Right cardiac atrium (tissue), 5 donors: Measurements from ENCODE around the gene COQ6. TPM values are rescaled to one million over a fixed set of nuclear protein-coding genes. Genes with fewer than 3 reads are reported as not detected.
A peak's percentile ranks its signal among the peaks of the same experiment; 100 is the strongest.
"Not testable (repeated sequence)": the region's sequence is repeated elsewhere in the genome, so short reads cannot be mapped to it uniquely, and the experiment has no call there.

Experiments
- ATAC-seq, 2 donors: fragments of 200-7000 bp; cut with Tn5 transposase; one replicate each; pipeline versions ENCODE4 v1.8.0 to v1.9.1; 2020; ENCODE audit warnings: moderate library complexity in 2 of 2, mild to moderate bottlenecking in 1 of 2
- DNase-seq, 3 donors: peaks; one replicate each; pipeline ENCODE4 v3.0.0-alpha.2; 2020
- H3K27ac ChIP-seq: one replicate; pipeline ENCODE4 v1.5.1; 2013; ENCODE audit warnings: mild to moderate bottlenecking, low read length, control low read depth, moderate library complexity
- H3K27me3 ChIP-seq: one replicate; pipeline ENCODE4 v1.6.1; 2013; ENCODE audit not compliant: control insufficient read depth, insufficient read depth
- H3K4me1 ChIP-seq: one replicate; pipeline ENCODE4 v1.6.1; 2013; ENCODE audit warnings: low read length; ENCODE audit not compliant: control insufficient read depth, insufficient read depth
- H3K4me3 ChIP-seq: one replicate; pipeline ENCODE4 v1.5.1; 2013; ENCODE audit warnings: low read length, control low read depth
- H3K9me3 ChIP-seq: one replicate; pipeline ENCODE4 v1.6.1; 2013; ENCODE audit warnings: low read length; ENCODE audit not compliant: control insufficient read depth
- WGBS: extraction: QIAGEN DNeasy Blood & Tissue Kit; methylation state at CpG from one replicate; pipeline ENCODE4 v1.1.7; 2013; 5-methylcytosine and 5-hydroxymethylcytosine counted together
- intact Hi-C, 4 donors: fragments of 100-400 bp; cut with DNase I; formaldehyde crosslinking; loops; one replicate each; pipeline versions ENCODE4 v1.11.0 to v1.14.0; 2022 to 2023
- long read RNA-seq, 4 donors: library from polyadenylated mRNA; unstranded; transcript quantifications; one replicate each; pipeline ENCODE4 v2.0.0, GENCODE V29; 2020 to 2021
- polyA plus RNA-seq: library from polyadenylated mRNA; stranded (reverse); fragments of 200-250 nt; gene quantifications from one replicate; pipeline ENCODE4 v1.2.3, GENCODE V29; 2013
- total RNA-seq, 4 donors: library from RNA; stranded (reverse); fragmentation: NEBNext Ultra II Directional; extraction: Animal tissue kit (Norgen Biotek cat#: 25700); gene quantifications; one replicate each; pipeline ENCODE4 v1.2.1, GENCODE V29; 2021
- donor health status: healthy with polysubstance abuse.
- donor health status: DM: no; HTN: yes; CAD: no.
- donor health status: DM: no; HTN: no; CAD: no.
- donor health status: DM: no; HTN: yes; CAD: no; lungs with severe emphysema.
- donor health status: DM: yes; HTN: yes; CAD: no.

Gene COQ6
- total RNA-seq: 10 to 100 TPM; 29.2 to 34.3 (median 32.2) TPM
- polyA plus RNA-seq: 43.4 TPM
- long read RNA-seq, donor 1, transcript COQ6-201 (12 exons, 2,118 nt): major isoform, 91 of 127 reads
- long read RNA-seq, donor 1, partial matches to known transcripts: 26 of 127 reads
- long read RNA-seq, donor 1, other reads (novel, unspliced or antisense): 10 of 127 reads
- long read RNA-seq, donor 2, transcript COQ6-201 (12 exons, 2,118 nt): major isoform, 34 of 40 reads
- long read RNA-seq, donor 2, partial matches to known transcripts: 2 of 40 reads
- long read RNA-seq, donor 2, other reads (novel, unspliced or antisense): 4 of 40 reads
- long read RNA-seq, donor 3, transcript COQ6-201 (12 exons, 2,118 nt): major isoform, 231 of 288 reads
- long read RNA-seq, donor 3, partial matches to known transcripts: 15 of 288 reads
- long read RNA-seq, donor 3, other reads (novel, unspliced or antisense): 42 of 288 reads
- long read RNA-seq, donor 4, transcript COQ6-201 (12 exons, 2,118 nt): major isoform, 38 of 47 reads
- long read RNA-seq, donor 4, partial matches to known transcripts: 2 of 47 reads
- long read RNA-seq, donor 4, other reads (novel, unspliced or antisense): 7 of 47 reads

GRCh38 chr14:73949752-73950734 lies at the start of gene COQ6, which contains the start of gene FAM161B:
COQ6 (plus strand) TSS chr14:73950302; CDS start chr14:73950333, 31 bp downstream.
FAM161B (minus strand) TSS chr14:73950094; CDS start chr14:73950026, 68 bp downstream.
- H3K4me3 ChIP-seq: peak within 1 kb of the TSS; percentile 57
- H3K4me1 ChIP-seq: no peaks in the 10 kb centered on the region
- H3K9me3 ChIP-seq: no peaks in the 10 kb centered on the region
- DNase-seq (peak; percentile 95 to 97 (median 96)), ATAC-seq (peak; percentile 98 to 99)
- WGBS: under 1% methylated on average over 70 of the region's 70 CpGs
- no peaks in the 10 kb centered on the region for H3K27me3 ChIP-seq
- intact Hi-C loops: no loop called here
- peak within 1 kb of the TSS; percentile 74 for H3K27ac ChIP-seq

GRCh38 chr14:73903028-73903427 lies 47.1 kb upstream of the COQ6 start:
- H3K4me1 ChIP-seq: no peaks in the 10 kb centered on the region
- ATAC-seq (no peak), DNase-seq (no peak)
- no peak overlapping the region for H3K4me3 ChIP-seq
- intact Hi-C loops: no loop called here
- H3K27me3 ChIP-seq: no peaks in the 10 kb centered on the region
- H3K27ac ChIP-seq: no peak overlapping the region
- 81% methylated on average over 3 of the region's 3 CpGs for WGBS
- no peaks in the 10 kb centered on the region for H3K9me3 ChIP-seq

- Histone ChIP-seq H3K4me3 (no peak overlapping the region), H3K9me3 (no peaks in the 10 kb centered on the region), H3K27ac (no peak overlapping the region), H3K27me3 (no peaks in the 10 kb centered on the region), H3K4me1 (no peaks in the 10 kb centered on the region)
- intact Hi-C loops: no loop called here
- DNase-seq (no peak), ATAC-seq (no peak)
- 91% methylated on average over 1 of the region's 1 CpG for WGBS
Observed at GRCh38 chr14:73909681-73910080, 40.4 kb upstream of the COQ6 start.

GRCh38 chr14:73913256-73913655 lies 36.8 kb upstream of the COQ6 start:
- no peak overlapping the region for H3K4me3 ChIP-seq
- no peaks in the 10 kb centered on the region for H3K9me3 ChIP-seq
- H3K27ac ChIP-seq: no peak overlapping the region
- H3K4me1 ChIP-seq: no peaks in the 10 kb centered on the region
- ATAC-seq (no peak), DNase-seq (no peak)
- intact Hi-C loops: no loop called here
- WGBS: 70% methylated on average over 3 of the region's 3 CpGs
- H3K27me3 ChIP-seq: no peaks in the 10 kb centered on the region

GRCh38 chr14:73916324-73916723 lies 33.8 kb upstream of the COQ6 start:
- Histone ChIP-seq H3K4me3 (no peak overlapping the region), H3K27me3 (no peaks in the 10 kb centered on the region), H3K9me3 (no peaks in the 10 kb centered on the region), H3K27ac (no peak overlapping the region), H3K4me1 (no peaks in the 10 kb centered on the region)
- DNase-seq (no peak), ATAC-seq (no peak)
- intact Hi-C loops: no loop called here
- WGBS: 78% methylated on average over 6 of the region's 6 CpGs

- DNase-seq, H3K9me3 ChIP-seq, H3K27me3 ChIP-seq, H3K4me3 ChIP-seq, H3K4me1 ChIP-seq, intact Hi-C loops, H3K27ac ChIP-seq, ATAC-seq: not testable (repeated sequence)
- WGBS: 98% methylated on average over 2 of the region's 2 CpGs
Observed at GRCh38 chr14:73919457-73919856, 30.6 kb upstream of the COQ6 start.

- 82% methylated on average over 5 of the region's 5 CpGs for WGBS
- DNase-seq (no peak), ATAC-seq (no peak)
- intact Hi-C loops: no loop called here
- no peak overlapping the region for H3K4me3 ChIP-seq
- no peaks in the 10 kb centered on the region for H3K27me3 ChIP-seq
- no peaks in the 10 kb centered on the region for H3K4me1 ChIP-seq
- H3K27ac ChIP-seq: no peak overlapping the region
- H3K9me3 ChIP-seq: no peaks in the 10 kb centered on the region
Observed at GRCh38 chr14:73924337-73924736, 25.8 kb upstream of the COQ6 start.

- no peak overlapping the region for H3K4me3 ChIP-seq
- H3K27me3 ChIP-seq: no peaks in the 10 kb centered on the region
- no peaks in the 10 kb centered on the region for H3K9me3 ChIP-seq
- DNase-seq (no peak), ATAC-seq (no peak)
- no peaks in the 10 kb centered on the region for H3K4me1 ChIP-seq
- intact Hi-C loops: no loop called here
- WGBS: 89% methylated on average over 2 of the region's 2 CpGs
- H3K27ac ChIP-seq: no peak overlapping the region
Observed at GRCh38 chr14:73935666-73936065, 14.4 kb upstream of the COQ6 start.

GRCh38 chr14:73936548-73936947 lies 13.6 kb upstream of the COQ6 start:
- Histone ChIP-seq H3K4me3 (no peak overlapping the region), H3K9me3 (no peaks in the 10 kb centered on the region), H3K27ac (no peak overlapping the region), H3K27me3 (no peaks in the 10 kb centered on the region), H3K4me1 (no peaks in the 10 kb centered on the region)
- intact Hi-C loops: no loop called here
- 91% methylated on average over 1 of the region's 1 CpG for WGBS
- ATAC-seq: no peak
- DNase-seq: no peak

- intact Hi-C loops: no loop called here
- H3K4me3 ChIP-seq: no peak overlapping the region
- H3K27ac ChIP-seq: no peak overlapping the region
- 93% methylated on average over 2 of the region's 2 CpGs for WGBS
- H3K27me3 ChIP-seq: no peaks in the 10 kb centered on the region
- ATAC-seq: peak; percentile 21 to 32
- no peaks in the 10 kb centered on the region for H3K4me1 ChIP-seq
- no peak for DNase-seq
- H3K9me3 ChIP-seq: no peaks in the 10 kb centered on the region
Observed at GRCh38 chr14:73937012-73937411, 13.1 kb upstream of the COQ6 start.

GRCh38 chr14:73942180-73942579 lies 7.9 kb upstream of the COQ6 start:
- no peak overlapping the region for H3K4me3 ChIP-seq
- no peak for ATAC-seq
- DNase-seq: no peak
- 89% methylated on average over 7 of the region's 7 CpGs for WGBS
- intact Hi-C loops: no loop called here
- H3K27me3 ChIP-seq: no peaks in the 10 kb centered on the region
- H3K9me3 ChIP-seq: no peaks in the 10 kb centered on the region
- H3K4me1 ChIP-seq: no peaks in the 10 kb centered on the region
- H3K27ac ChIP-seq: no peak overlapping the region
